Occipital lobe (tissue), 2 donors: ENCODE measurements around the gene U2SURP. TPM values are rescaled to one million over a fixed set of nuclear protein-coding genes. Genes with fewer than 3 reads are reported as not detected.
"Not testable (repeated sequence)": the region's sequence is repeated elsewhere in the genome, so short reads cannot be mapped to it uniquely, and the experiment has no call there.

Experiments
- DNase-seq: peaks from one replicate; lab custom pipeline; 2025; lab: John Stamatoyannopoulos, UW
- total RNA-seq: library from RNA; depleted of rRNA; stranded (reverse); fragments of >200 nt; gene quantifications from one replicate; pipeline ENCODE4 v1.2.3, GENCODE V29; 2014

The U2SURP gene
- total RNA-seq, 1 donor from 2014 or later, result 160 TPM

GRCh38 chr3:143011705-143012104 lies 10.3 kb downstream of the U2SURP start:
- DNase-seq, result no peak

GRCh38 chr3:143014921-143015320 lies 13.6 kb downstream of the U2SURP start:
- DNase-seq, result no peak

DNA sequence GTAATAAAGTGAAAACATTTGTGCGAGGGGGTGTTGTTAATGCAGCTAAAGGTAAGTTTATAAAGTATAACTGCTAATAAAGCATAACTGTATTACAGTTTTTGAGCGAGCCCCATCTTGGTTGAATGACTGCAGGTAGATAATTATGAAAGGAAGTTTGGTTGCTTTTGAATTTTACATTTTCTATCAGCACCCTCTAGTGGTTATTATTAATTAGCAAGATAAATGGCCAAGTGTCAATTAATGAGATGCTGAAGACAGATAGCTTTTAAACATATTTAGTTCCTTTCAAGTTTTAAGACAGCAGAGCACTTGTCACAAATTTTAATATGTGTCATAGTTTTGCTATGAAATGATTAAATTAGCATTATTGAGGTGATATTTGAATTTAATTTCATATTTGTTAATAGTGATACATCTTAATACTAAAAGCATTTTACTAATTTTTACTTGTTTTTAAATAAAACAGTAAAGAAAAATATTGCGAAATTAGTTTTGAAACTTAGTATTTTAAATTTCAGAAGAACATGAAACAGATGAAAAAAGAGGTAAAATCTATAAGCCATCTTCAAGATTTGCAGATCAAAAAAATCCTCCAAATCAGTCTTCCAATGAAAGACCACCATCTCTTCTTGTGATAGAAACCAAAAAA lies 15.1 kb downstream of the U2SURP start:
- DNase-seq, result no peak

DNA sequence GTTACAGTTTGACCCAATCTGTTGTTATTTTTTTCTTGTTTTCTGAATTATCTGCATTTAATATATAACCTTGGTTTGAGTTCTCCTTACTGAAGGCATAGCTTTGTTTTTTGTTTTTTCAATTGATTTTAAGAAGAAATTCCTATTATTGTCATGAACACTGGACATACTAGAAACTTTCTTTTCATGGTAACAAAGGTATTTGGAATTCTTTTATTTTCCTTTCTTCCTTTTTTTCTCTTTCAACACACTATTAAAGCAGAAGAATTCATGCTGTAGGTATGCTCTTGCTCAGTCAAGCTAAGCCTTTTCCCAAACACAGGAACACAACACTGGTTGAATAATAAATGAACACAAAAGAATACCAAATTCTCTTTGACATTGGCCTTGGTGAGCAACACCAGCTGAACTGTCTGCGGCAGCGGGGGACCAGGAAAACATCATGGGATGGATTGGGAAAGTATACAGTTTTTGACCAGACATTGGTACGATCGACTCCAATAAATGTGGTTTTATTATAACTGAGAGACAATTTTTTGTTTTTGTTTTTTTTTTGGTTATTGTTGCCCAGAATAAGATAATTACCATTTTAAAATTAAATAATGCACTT lies 23.1 kb downstream of the U2SURP start:
- no peak for DNase-seq

- no peak for DNase-seq
Observed at GRCh38 chr3:143031327-143031726, 30.0 kb downstream of the U2SURP start.

DNA sequence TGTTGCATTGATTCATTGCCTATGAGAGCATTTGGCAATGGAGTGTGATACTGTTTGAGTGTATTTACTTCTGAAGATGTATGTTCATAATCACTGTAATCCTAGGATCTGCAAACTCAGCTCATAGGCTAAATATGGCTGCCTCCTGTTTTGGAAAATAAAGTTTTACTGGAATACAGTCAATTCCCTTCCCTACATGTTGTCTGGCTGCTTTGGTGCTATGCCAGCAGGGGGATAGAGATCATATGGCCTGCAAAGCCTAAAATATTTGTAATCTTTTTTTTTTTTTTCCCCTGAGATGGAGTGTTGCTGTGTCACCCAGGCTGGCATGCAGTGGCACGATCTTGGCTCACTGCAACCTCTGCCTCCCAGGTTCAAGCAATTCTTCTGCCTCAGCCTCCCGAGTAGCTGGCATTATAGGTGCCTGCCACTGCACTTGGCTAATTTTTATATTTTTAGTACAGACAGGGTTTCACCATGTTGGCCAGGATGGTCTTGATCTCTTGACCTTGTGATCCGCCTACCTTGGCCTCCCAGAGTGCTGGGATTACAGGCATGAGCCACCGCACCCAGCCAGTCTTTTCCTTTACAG lies 30.5 kb downstream of the U2SURP start:
- DNase-seq, result not testable (repeated sequence)

- DNase-seq, result no peak
Observed at GRCh38 chr3:143035466-143036211, 34.3 kb downstream of the U2SURP start.

DNA sequence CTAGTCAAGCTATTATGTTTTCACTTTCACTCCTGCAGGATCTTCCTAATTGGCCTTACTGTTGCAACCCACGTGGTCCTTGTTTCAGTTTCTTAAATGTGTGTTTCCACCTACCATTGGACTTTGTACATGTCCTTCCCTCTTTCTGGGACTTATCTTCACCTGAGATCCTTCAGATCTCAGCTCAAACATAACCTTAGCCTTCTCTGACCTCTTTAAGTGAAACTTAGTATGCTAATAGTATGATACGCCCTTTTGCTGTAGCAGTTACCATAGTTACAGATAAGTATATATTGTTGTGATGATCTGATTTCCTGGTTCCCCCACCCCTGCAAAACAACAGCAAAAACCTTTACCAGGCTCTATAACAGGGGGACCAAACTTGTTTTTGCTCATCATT lies 35.2 kb downstream of the U2SURP start:
- DNase-seq, result no peak

DNA sequence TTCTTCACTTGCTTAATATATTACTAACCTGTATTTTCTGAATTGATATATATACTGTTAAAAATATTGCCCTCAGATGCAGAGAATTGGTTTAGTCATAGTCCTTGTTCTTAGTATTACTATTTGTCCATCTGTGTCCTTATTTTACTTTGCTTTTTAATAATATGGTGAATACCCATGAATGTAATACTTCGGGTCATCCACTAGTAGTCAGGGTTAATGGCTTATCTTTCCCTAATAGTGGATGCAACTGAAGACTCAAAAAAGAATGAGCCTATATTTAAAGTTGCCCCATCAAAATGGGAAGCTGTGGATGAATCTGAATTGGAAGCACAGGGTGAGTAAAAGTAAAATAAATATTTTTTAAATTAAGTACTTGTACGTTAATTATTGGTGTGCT lies 36.5 kb downstream of the U2SURP start:
- no peak for DNase-seq

GRCh38 chr3:143040261-143040879 lies 39.0 kb downstream of the U2SURP start:
- no peak for DNase-seq

DNA sequence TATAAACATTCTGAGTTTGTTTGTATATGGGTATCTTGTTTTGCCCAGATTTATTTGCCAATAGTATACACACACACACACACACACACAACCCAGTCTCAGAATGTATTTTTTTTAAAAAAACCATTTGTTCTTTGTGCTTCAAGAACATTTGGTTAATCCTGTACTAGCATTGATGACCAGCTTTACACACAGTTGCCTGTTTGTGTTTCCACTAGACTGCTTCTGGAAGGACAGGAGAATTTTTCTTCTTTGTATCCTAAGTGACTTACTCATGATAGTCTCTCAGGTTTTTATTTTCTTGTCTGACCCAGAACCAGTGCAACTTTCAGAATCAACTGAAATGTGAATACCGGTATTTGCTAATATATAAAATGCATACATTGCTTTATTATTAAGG lies 40.5 kb downstream of the U2SURP start:
- no peak for DNase-seq

- no peak for DNase-seq
Observed at GRCh38 chr3:143045639-143046038, 44.3 kb downstream of the U2SURP start.

- DNase-seq, result not testable (repeated sequence)
Observed at GRCh38 chr3:143046075-143046474, 44.7 kb downstream of the U2SURP start.

DNA sequence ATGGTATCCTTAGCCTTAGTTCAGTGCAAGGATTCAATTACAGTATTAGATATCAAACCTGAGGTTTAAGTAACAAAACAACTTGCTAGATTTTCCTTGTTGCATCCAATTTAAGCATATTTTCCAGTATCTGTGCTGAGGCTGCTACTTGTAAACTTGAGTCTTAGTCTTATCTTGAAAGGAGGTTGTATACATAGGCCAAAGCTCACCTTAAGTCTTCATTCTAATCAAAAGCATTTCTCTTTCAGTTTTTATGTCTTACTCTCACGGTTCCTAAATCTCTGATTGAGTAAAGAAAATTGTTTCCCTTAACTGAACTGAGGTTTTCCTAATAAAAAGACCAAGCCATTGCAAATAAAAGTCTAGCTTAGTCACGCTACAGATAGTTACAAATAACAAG lies 52.6 kb downstream of the U2SURP start:
- no peak for DNase-seq

DNA sequence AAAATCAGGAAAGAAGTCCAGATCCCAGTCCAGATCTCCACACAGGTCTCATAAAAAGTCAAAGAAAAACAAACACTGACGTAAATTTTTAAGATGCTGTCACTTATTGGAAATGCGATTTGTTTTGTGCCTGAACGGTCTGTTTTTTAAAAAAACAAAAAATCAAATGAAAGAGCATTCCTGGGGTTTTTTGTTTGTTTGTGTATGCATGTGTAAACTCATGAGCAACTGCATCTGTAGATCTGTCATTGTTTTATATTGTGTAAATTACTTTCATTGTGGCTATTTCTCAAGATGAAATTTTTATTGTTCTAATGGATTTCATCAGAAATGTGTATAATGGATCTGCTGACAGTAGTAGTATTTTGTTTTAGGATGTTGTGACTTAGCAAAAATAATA lies 55.0 kb downstream of the U2SURP start:
- DNase-seq, result no peak

DNA sequence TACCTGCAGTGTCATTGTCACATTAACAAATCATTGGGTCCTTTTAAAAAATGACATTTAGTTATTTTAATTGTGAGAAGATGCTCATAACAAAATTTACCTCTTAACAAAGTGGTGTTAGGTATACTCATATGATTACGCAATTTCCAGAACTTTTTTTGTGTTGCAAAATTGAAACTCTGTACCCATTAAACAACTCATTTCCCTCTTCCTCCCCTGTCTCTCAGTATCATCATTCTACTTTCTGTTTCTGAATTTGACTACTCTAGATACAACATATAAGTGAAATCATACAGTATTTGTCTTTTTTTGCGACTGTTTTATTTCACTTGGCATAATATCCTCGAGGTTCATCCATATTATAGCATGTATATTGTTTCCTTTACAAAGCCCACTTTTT lies 59.5 kb downstream of the U2SURP start:
- DNase-seq, result no peak

- DNase-seq, result no peak
Observed at GRCh38 chr3:143063018-143063417, 61.6 kb downstream of the U2SURP start.

DNA sequence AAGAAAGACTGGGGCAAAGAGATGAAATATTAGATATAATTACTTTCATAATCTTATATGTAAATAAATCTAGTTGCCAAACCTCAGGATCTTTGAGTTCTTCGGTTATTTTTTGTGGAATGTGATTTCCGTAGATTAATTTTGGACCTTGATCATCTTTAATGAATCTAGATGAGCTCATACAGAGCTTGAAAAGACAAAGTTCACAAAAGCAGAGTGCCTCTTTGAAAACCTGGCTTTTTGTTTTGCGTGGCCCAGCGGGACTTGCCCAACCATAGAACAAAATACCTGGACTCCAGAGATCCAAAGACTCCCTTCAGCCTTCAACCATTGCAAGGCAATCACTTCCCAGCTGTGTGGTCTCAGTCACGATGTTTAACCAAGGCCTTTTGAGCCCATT lies 63.4 kb downstream of the U2SURP start:
- DNase-seq, result no peak

DNA sequence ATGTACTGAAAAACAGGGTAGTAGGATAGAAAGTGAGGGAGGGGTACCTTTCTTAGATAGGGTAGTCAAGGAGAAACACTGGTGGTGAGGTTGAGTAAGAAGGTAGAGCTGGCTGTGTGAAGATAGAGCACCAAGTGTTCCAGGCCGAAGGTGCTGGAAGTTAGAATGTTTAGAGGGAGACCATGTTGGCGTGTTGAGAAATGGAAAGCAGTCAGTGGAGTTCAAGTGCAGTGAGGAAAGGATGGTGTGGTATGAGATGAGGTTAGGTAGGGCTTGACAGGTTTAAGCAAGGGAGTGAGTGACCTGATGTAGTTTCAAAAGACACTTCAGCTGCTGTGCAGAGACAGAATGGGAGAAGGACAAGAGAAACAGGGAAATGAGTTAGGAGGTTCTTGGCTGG lies 64.0 kb downstream of the U2SURP start:
- DNase-seq, result no peak

GRCh38 chr3:143066033-143066432 lies 64.7 kb downstream of the U2SURP start:
- no peak for DNase-seq

DNA sequence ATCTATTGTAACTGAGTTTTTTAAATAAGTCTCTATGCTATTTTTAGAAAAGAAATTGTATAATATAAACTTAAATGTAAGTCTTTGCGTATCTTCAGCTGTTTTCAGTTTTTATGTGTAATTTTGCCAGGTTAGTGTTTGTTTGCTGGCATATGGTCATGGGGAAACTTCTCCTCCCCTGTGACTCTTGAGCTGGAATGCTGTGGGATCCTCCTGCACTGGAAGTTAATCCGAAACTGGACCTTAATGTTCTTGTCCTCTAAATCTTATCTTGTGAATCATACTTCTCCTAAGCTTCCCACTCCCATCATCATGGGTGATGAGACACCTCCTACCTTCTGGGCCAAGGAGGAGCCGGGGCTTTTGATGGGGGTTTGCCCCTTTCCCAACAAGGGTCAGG lies 65.8 kb downstream of the U2SURP start:
- no peak for DNase-seq

GRCh38 chr3:143068059-143068458 lies 66.7 kb downstream of the U2SURP start:
- no peak for DNase-seq
